Neural crest cell (in vitro differentiated cells): Measurements from ENCODE around the gene NFATC1. TPM values are rescaled to one million over a fixed set of nuclear protein-coding genes. Genes with fewer than 3 reads are reported as not detected.

Source experiments
- DNase-seq: peaks from one replicate; pipeline ENCODE4 v3.0.0; 2021; ENCODE audit warnings: low read depth, mixed read lengths, low spot score
- H3K27ac Mint-ChIP-seq: one replicate; pipeline ENCODE4 v1.8.0; 2021; ENCODE audit warnings: mild to moderate bottlenecking, mixed read lengths; ENCODE audit not compliant: unreplicated experiment
- H3K27me3 Mint-ChIP-seq: 2 replicates; pipeline ENCODE4 v1.8.0; 2021; ENCODE audit warnings: low read depth, mild to moderate bottlenecking, mixed read lengths
- H3K36me3 Mint-ChIP-seq: 2 replicates; pipeline ENCODE4 v1.8.0; 2021; ENCODE audit warnings: low read depth, mild to moderate bottlenecking, mixed read lengths
- H3K4me1 Mint-ChIP-seq: 2 replicates; pipeline ENCODE4 v1.8.0; 2021; ENCODE audit warnings: mixed read lengths
- H3K4me3 Mint-ChIP-seq: one replicate; pipeline ENCODE4 v1.8.0; 2021; ENCODE audit warnings: mild to moderate bottlenecking, mixed read lengths
- H3K9me3 Mint-ChIP-seq: 2 replicates; pipeline ENCODE4 v1.8.0; 2021; ENCODE audit warnings: mixed read lengths
- total RNA-seq: library from RNA; stranded (reverse); gene quantifications from 2 replicates; pipeline ENCODE4 v1.2.1, GENCODE V29; 2021
- TF ChIP-seq, protein P1 (sequence below): fragments of 200-600 bp; sonication (generic); conservative IDR thresholded peaks from 2 replicates; pipeline ENCODE4 v1.5.0; 2021; ENCODE audit warnings: antibody characterized with exemption, mild to moderate bottlenecking

Gene NFATC1
- total RNA-seq, 1 donor from 2014 or later, result 2.4 TPM

DNA sequence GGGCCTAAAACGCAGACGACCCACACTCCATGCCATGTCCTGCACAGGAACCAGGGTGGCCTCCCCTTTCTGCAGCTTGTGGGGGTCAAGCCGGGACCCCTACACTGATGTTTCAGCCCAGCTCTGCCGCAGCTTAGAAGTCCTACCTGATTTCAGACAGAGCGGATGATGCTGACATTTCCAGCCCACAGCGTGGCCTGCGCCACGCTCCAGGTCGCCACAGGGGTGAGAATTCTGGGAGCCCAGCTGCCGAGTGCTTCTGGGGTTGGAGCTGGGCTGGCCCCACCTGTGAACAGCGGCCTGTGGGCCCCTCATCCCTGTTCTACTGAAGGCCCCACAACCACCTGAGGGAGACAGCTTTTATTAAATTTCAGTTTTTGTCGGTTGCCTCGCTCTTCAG lies 77.2 kb downstream of the NFATC1 start:
- no peak overlapping the region for H3K27ac Mint-ChIP-seq
- no peaks in the 10 kb centered on the region for H3K36me3 Mint-ChIP-seq
- no peak overlapping the region for H3K4me3 Mint-ChIP-seq
- no peaks in the 10 kb centered on the region for H3K27me3 Mint-ChIP-seq
- H3K9me3 Mint-ChIP-seq, result no peaks in the 10 kb centered on the region
- no peak for DNase-seq
- TF ChIP-seq, protein P1, sequence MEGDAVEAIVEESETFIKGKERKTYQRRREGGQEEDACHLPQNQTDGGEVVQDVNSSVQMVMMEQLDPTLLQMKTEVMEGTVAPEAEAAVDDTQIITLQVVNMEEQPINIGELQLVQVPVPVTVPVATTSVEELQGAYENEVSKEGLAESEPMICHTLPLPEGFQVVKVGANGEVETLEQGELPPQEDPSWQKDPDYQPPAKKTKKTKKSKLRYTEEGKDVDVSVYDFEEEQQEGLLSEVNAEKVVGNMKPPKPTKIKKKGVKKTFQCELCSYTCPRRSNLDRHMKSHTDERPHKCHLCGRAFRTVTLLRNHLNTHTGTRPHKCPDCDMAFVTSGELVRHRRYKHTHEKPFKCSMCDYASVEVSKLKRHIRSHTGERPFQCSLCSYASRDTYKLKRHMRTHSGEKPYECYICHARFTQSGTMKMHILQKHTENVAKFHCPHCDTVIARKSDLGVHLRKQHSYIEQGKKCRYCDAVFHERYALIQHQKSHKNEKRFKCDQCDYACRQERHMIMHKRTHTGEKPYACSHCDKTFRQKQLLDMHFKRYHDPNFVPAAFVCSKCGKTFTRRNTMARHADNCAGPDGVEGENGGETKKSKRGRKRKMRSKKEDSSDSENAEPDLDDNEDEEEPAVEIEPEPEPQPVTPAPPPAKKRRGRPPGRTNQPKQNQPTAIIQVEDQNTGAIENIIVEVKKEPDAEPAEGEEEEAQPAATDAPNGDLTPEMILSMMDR, result no peak
- peaks cover 20% of the 10 kb centered on the region for H3K4me1 Mint-ChIP-seq

DNA sequence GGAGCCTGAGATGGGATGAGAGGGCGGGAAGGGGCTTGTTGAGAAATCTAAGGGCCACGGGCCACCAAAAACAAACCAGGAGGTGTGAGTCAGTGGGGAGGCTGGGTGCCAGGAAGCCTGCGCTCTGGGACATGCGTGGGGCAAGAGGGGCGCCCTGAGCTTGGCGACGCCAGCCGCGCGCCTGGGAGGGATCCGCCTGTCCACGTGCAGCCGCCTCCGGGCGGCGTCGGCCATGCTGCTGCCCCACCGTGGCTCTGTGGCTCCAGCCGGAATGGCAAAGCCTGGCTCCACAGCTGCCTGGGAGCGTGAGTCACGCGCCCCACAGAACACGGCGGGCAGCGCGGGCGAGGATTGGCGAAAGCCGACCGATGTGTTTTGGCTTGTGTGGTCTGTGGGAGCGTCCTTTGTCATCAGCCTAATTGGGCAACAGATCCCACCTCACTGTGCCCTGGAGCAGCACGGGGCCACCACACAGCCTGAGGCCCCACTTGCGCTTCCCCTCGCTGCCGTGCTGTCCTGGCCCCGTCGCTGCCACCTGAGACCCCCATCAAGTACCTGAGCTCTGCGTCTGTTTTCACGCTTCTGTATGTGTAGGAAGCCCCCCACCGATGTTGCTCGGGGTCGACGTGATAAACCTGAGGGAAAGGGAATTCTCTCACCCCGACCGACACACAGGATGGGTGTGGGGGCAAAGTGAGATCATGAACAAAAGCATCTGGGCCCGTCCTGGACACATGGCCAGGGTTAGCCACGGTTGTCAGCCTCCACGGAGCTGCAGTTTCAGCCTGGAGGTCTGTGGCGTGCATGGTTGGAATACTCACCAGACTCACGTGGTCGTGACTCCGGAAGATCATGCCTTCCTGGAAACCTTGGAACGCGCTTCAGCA lies 80.5 kb downstream of the NFATC1 start:
- Mint-ChIP-seq H3K4me1 (peaks cover 15% of the 10 kb centered on the region), H3K4me3 (no peak overlapping the region), H3K27ac (no peak overlapping the region), H3K9me3 (no peaks in the 10 kb centered on the region), H3K27me3 (no peaks in the 10 kb centered on the region), H3K36me3 (no peaks in the 10 kb centered on the region)
- TF ChIP-seq, protein P1, result no peak
- DNase-seq, result no peak

DNA sequence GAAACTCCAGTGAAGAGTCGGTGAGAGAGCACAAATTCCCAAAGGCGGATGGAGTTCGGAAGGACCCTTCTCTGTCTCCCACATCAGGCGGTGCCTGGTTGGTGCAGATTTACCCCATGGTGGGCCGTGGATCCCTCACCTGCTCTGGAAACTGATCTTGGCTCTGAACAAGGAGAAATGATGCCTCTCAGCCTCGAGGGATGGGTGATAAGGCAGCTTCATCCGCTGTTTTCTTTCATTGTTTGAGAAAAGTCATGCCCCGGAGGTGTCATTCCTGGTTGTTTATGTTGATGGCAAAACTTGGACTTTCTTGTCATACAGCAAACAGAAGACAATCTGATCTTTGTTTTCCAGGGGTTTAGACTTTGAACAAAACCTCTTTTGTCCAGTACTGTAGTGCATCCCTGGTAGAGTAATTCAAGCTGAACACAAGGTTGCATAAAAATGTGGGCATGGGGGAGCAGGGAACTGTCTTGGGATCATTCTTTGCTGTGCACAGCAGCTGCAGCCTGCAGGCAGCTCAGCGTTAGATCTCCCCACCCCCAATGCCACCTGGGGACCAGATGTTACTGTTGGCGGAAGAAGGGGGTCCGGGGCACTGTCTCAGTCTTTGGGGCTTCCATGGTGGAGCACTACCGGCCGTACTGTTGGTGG lies 81.3 kb downstream of the NFATC1 start:
- TF ChIP-seq, protein P1, result no peak
- no peaks in the 10 kb centered on the region for H3K36me3 Mint-ChIP-seq
- H3K27me3 Mint-ChIP-seq, result no peaks in the 10 kb centered on the region
- H3K27ac Mint-ChIP-seq, result peak overlapping the region; percentile 7
- peak overlapping the region; percentile 9 for H3K4me3 Mint-ChIP-seq
- no peaks in the 10 kb centered on the region for H3K9me3 Mint-ChIP-seq
- H3K4me1 Mint-ChIP-seq, result peaks cover 15% of the 10 kb centered on the region
- DNase-seq, result no peak

DNA sequence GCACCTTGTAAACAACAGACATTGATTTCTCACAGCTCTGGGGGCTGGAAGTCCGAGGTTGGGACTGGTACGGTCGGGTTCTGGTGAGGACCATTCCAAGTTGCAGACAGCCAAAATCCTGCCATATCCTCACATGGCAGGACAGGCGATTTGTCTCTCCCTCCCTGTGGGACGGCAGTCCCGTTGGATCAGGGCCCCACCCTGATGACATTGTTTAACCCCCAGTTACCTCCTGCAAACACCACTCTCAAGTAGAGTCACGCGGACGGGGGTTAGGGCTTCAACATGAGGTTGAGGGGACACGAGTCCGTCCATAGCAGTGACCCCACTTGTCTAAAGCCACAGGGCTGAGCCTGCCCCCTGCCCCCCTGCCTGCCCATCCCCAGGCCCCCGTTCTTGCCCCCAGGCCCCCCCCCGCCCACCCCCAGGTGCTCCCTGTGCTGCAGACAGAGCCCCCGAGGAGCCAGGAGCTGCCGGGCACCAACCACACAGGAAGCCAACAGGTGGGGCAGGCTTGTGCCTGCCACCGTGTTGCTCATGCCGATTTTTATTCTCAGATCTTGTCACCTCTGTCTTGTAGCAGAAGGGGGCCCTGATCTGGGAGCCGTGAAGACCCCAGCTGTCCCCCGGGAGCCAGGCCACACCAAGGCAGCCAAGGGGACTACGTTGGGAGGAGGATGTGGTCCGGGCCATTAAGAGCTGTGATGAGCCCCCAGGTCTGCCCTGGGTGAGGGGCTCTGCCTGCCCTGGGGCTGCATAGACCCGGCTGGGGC lies 82.2 kb downstream of the NFATC1 start:
- no peaks in the 10 kb centered on the region for H3K9me3 Mint-ChIP-seq
- TF ChIP-seq, protein P1, result no peak
- no peak overlapping the region for H3K27ac Mint-ChIP-seq
- H3K4me1 Mint-ChIP-seq, result peaks cover 15% of the 10 kb centered on the region
- DNase-seq, result no peak
- no peaks in the 10 kb centered on the region for H3K36me3 Mint-ChIP-seq
- H3K4me3 Mint-ChIP-seq, result no peak overlapping the region
- no peaks in the 10 kb centered on the region for H3K27me3 Mint-ChIP-seq

DNA sequence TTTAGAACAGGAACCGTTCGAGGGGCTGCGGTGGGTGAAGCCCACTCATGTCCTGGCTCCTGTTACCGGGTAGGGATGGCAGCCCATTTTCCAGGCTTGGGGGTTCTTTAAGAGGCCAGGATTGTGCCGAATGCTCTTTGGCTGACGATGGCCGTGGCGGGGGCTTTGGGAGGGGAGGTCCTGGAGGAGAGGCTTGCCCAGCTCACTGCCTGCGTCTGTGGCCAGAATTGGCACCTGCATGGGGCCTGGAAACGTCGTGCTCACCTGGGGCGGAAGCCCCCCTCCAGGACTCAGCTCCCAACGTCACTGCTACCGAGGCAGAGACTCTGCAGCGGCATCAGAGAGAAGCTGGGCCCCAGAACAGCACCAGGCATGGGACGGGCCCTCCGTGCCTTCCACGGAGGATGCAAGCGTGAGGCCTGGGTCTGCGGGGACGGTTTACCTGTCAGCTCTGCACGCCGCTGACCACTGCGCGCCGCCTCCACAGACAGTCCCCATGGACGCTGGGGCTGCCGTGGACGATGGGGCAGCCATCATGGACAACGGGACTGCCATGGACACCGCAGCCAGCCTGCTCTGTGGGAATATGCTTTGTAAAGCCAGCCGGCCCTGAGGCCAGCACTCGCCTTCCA lies 82.9 kb downstream of the NFATC1 start:
- Mint-ChIP-seq H3K4me1 (peaks cover 15% of the 10 kb centered on the region), H3K4me3 (no peak overlapping the region), H3K9me3 (no peaks in the 10 kb centered on the region), H3K36me3 (no peaks in the 10 kb centered on the region), H3K27ac (no peak overlapping the region), H3K27me3 (no peaks in the 10 kb centered on the region)
- DNase-seq, result no peak
- TF ChIP-seq, protein P1, result no peak
